Measurements from ENCODE around the gene WDFY4.

The WDFY4 gene

DNA sequence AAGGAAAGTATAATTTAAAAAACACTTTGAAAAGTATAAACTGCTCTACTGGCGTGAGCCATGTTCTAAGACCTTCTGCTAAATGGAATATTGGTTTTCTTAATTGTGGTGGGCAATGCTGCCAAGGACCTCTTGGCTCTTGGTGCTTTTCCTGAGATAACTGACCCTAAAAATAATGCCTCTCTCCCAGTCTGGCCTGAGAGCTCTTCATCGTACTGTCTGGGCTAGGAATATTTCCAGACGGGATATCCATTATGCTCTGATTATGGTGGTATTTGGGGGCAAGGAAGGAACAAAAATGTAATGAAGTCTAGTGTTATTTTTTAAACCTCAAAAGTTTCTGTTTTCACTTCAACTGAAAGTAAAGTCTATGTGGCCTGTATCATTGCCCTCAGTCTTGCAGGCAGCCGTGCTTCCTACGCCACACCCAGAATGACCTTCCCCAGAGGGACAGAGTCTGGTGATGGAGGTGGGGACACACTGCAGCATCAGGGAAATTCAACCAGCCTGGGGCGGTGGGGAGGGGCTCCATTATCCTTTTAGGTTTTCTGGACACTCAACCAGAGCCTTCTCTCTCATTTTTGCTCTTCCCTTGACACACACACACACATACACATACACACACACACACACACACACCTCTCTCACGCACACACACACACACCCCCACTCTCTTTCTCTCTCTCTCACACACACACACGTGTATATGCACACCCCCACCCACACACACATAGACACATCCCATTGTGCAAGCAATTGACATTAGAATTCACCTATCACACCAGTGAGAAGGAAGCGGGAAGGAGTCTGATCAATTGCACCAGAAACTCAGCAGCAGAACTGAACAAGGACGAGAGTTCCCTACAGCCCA lies 155.4 kb downstream of the WDFY4 start:
- H3K9me2 ChIP-seq (replicated peaks; ENCODE audit: low read depth, low read length) = no peaks in the 10 kb centered on the region
- H3K79me2 ChIP-seq (ENCODE audit: insufficient read depth, low read length) = no peaks in the 10 kb centered on the region
- H3F3A ChIP-seq (ENCODE audit: low read depth) = no peaks in the 10 kb centered on the region
- H2AFZ ChIP-seq (ENCODE audit: low read length) = no peak overlapping the region
- H3K4me2 ChIP-seq (ENCODE audit: low read depth, low read length, poor library complexity, severe bottlenecking) = no peak overlapping the region
- no peak for TF ChIP-seq CTCF (conservative IDR thresholded peaks at IDR 0.05; ENCODE audit: low read length)
- no peak for TF ChIP-seq EZH2phosphoT487 (IDR thresholded peaks at IDR 0.05; ENCODE audit: borderline replicate concordance)
- no peaks in the 10 kb centered on the region for H4K20me1 ChIP-seq (ENCODE audit: insufficient read depth, low read length, poor library complexity, severe bottlenecking)
- no peak overlapping the region for H3K4me3 ChIP-seq (ENCODE audit: low read length, poor library complexity, severe bottlenecking)
- H3K4me1 ChIP-seq (ENCODE audit: insufficient read depth, low read length, poor library complexity, severe bottlenecking) = no peaks in the 10 kb centered on the region
- no peaks in the 10 kb centered on the region for H3K36me3 ChIP-seq (ENCODE audit: insufficient read depth, low read length)
- no peaks in the 10 kb centered on the region for H3K27me3 ChIP-seq (ENCODE audit: insufficient read depth, low read length, poor library complexity, severe bottlenecking)
- no peak overlapping the region for H3K9ac ChIP-seq (ENCODE audit: low read depth, low read length, poor library complexity, severe bottlenecking)
- no peaks in the 10 kb centered on the region for H3K9me3 ChIP-seq (ENCODE audit: insufficient read depth, low read depth, low read length)

DNA sequence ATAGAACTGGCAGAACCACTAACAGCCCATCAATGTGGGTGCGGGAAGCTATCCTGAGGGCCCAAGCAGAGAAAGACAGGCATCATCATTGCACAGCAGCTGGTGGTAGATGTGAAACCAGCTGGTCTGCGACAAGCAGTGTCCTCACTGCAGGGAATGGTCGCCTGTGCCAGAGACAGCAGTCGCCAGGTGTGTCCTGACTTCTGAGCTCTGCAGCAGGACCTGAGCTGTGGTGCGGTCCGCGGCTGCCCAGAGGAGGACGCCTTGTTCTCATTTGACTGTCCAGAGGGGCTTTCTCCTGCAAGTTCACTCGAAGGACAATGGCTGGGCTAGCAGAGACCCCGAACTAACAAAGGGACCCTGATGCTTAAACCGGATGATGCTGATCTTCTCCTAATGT lies 157.6 kb downstream of the WDFY4 start:
- H3K36me3 ChIP-seq (ENCODE audit: insufficient read depth, low read length) = no peaks in the 10 kb centered on the region
- H3K4me1 ChIP-seq (ENCODE audit: insufficient read depth, low read length, poor library complexity, severe bottlenecking) = no peaks in the 10 kb centered on the region
- no peak for TF ChIP-seq EZH2phosphoT487 (IDR thresholded peaks at IDR 0.05; ENCODE audit: borderline replicate concordance)
- no peak for TF ChIP-seq CTCF (conservative IDR thresholded peaks at IDR 0.05; ENCODE audit: low read length)
- no peaks in the 10 kb centered on the region for H3K9me3 ChIP-seq (ENCODE audit: insufficient read depth, low read depth, low read length)
- no peaks in the 10 kb centered on the region for H4K20me1 ChIP-seq (ENCODE audit: insufficient read depth, low read length, poor library complexity, severe bottlenecking)
- no peak overlapping the region for H3K4me2 ChIP-seq (ENCODE audit: low read depth, low read length, poor library complexity, severe bottlenecking)
- no peaks in the 10 kb centered on the region for H3K9me2 ChIP-seq (replicated peaks; ENCODE audit: low read depth, low read length)
- no peaks in the 10 kb centered on the region for H3K27me3 ChIP-seq (ENCODE audit: insufficient read depth, low read length, poor library complexity, severe bottlenecking)
- H3K9ac ChIP-seq (ENCODE audit: low read depth, low read length, poor library complexity, severe bottlenecking) = no peak overlapping the region
- no peak overlapping the region for H3K4me3 ChIP-seq (ENCODE audit: low read length, poor library complexity, severe bottlenecking)
- no peak overlapping the region for H2AFZ ChIP-seq (ENCODE audit: low read length)
- H3F3A ChIP-seq (ENCODE audit: low read depth) = no peaks in the 10 kb centered on the region
- no peaks in the 10 kb centered on the region for H3K79me2 ChIP-seq (ENCODE audit: insufficient read depth, low read length)

DNA sequence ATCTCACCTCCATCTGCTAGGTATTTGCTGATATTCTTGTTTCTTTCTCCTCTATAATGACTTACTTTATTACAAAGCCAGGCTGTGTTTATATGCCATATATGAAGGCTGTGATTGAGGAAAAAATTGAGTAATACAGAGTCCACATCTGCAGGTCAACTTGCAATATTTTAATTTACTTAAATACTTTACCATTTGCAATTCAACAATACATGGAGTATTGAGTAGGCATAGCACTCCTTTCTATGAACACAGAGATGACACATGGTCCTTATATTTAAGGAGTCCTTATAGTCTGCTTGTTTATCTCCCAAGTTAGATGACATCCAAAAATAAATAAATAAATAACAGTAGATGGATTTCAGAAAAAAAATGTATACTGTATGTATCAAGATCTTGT lies 158.5 kb downstream of the WDFY4 start:
- Histone ChIP-seq H3F3A (ENCODE audit: low read depth) (no peaks in the 10 kb centered on the region), H3K4me2 (ENCODE audit: low read depth, low read length, poor library complexity, severe bottlenecking) (no peak overlapping the region), H2AFZ (ENCODE audit: low read length) (no peak overlapping the region), H4K20me1 (ENCODE audit: insufficient read depth, low read length, poor library complexity, severe bottlenecking) (no peaks in the 10 kb centered on the region), H3K9me3 (ENCODE audit: insufficient read depth, low read depth, low read length) (no peaks in the 10 kb centered on the region), H3K4me1 (ENCODE audit: insufficient read depth, low read length, poor library complexity, severe bottlenecking) (no peaks in the 10 kb centered on the region), H3K9me2 (replicated peaks; ENCODE audit: low read depth, low read length) (no peaks in the 10 kb centered on the region), H3K36me3 (ENCODE audit: insufficient read depth, low read length) (no peaks in the 10 kb centered on the region), H3K79me2 (ENCODE audit: insufficient read depth, low read length) (no peaks in the 10 kb centered on the region), H3K9ac (ENCODE audit: low read depth, low read length, poor library complexity, severe bottlenecking) (no peak overlapping the region), H3K4me3 (ENCODE audit: low read length, poor library complexity, severe bottlenecking) (no peak overlapping the region), H3K27me3 (ENCODE audit: insufficient read depth, low read length, poor library complexity, severe bottlenecking) (no peaks in the 10 kb centered on the region)
- TF ChIP-seq CTCF (conservative IDR thresholded peaks at IDR 0.05; ENCODE audit: low read length) = no peak
- TF ChIP-seq EZH2phosphoT487 (IDR thresholded peaks at IDR 0.05; ENCODE audit: borderline replicate concordance) = no peak
